NCI-H748 treated with DMSO at 0.1 percent for 48 hours (cell line): Measurements from ENCODE around the gene NXPH1.
"Not testable (repeated sequence)": the region's sequence is repeated elsewhere in the genome, so short reads cannot be mapped to it uniquely, and the experiment has no call there.

ENCODE experiments used
- DNase-seq: peaks from one replicate; lab custom pipeline; 2025; lab: John Stamatoyannopoulos, UW

Gene NXPH1

GRCh38 chr7:8719102-8719501, 285.7 kb downstream of the NXPH1 start:
- DNase-seq = no peak

- DNase-seq = peak; percentile 74
Observed at GRCh38 chr7:8724080-8724718, 290.8 kb downstream of the NXPH1 start.

DNA sequence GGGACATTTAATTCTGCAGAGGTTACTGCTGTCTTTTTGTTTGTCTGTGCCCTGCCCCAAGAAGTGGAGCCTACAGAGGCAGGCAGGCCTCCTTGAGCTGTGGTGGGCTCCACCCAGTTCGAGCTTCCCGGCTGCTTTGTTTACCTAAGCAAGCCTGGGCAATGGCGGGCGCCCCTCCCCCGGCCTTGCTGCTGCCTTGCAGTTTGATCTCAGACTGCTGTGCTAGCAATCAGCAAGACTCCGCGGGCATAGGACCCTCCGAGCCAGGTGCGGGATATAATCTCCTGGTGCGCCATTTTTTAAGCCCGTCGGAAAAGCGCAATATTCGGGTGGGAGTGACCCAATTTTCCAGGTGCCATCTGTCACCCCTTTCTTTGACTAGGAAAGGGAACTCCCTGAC, 298.3 kb downstream of the NXPH1 start:
- DNase-seq = not testable (repeated sequence)

DNA sequence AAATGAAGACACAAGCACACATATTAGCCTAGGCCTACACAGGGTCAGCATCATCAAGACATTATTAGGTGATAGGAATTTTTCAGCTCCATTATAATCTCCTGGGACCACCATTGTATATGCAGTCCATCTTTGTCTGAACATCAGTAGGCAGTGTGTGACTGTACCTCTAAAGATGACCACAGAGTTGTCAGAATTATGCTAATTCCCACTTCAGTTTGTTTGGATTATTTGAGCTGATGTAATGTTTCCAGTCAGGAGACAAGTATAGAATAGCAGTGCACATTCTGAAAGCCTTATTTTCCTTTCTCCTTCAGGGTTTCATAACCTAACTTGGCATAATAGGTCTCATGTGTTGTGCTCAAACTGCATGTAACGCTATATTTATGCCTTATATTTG, 306.4 kb downstream of the NXPH1 start:
- DNase-seq = no peak

DNA sequence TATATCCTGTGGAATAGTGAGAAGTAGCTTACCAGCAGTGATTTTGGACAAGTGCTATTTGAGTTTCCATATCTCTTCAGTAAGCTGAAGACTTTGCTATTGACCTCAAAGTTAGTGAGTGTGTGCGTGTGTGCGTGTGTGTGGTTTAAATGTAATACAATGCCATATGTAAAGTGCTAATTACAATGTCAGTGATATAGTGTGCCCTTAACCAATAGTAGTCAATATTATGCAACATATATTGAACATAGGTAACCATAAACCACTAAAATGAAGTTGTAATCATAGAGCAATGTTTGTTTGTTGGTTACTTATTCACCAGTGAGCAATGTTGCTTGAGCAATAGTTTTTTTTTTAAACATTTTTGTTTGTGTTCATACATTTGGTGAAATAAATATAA, 309.4 kb downstream of the NXPH1 start:
- no peak for DNase-seq

GRCh38 chr7:8747338-8747737, 313.9 kb downstream of the NXPH1 start:
- DNase-seq = no peak

DNA sequence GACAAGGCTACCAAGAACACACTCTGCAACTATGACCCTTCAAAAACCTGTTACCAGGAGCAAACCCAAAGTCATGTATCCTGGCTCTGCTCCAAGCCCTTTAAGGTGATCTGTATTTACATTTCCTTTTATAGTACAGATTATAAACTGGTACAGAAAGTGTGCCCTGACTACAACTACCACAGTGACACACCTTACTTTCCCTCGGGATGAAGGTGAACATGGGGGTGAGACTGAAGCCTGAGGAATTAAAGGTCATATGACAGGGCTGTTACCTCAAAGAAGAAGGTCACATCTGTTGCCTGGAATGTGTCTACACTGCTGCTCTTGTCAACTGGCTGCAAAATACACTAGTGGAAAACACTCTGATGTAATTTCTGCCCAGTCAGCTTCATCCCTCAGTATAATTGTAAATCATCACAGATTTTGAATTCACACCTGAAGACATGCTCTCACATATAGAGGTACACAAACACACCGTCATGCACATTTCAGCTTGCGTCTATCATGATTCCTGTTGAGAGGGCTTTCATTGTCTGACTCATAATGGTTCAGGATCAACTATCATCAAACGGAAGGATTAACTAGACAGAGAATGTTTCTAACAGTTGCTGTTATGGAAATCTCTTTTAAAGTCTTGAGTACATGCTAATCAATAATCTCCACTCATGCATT, 318.3 kb downstream of the NXPH1 start:
- peak; percentile 22 for DNase-seq

- no peak for DNase-seq
Observed at GRCh38 chr7:8753355-8753754, 319.9 kb downstream of the NXPH1 start.

DNA sequence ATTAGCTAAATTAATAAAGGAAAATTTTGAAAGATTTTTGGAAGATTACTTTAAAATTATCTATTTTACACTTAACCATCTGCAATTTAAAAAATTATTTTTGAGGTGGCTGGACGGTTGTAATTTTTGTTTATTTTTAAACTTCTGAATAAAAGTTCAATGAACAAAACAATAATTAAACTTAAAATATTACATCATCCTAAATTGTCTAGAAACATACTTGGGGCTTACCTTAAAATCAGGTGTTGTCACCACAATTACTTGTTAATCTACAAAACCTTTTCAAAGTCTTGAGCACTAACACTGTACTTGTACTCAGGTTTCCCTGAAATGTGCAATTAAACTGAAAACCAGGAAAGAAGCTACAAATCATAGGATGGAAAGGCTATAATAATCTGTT, 328.3 kb downstream of the NXPH1 start:
- no peak for DNase-seq

DNA sequence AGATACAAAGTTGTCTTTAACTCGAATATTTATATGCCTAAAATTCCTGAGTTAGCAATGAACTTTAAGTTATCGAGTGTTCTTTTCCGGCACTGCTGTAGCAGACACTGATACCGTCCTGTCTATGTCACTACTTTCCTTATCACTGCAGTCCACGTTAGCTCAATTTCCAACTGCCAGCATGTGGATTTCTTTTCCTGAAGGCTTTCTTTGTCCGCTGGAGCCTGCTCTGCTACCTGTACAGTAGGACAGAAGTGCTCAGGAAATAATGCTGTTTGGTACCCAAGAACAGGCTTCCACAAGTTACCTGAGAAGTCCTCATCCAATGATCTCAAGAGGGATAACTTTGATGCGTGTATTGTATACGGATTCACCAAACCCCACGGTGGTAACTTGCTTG, 329.4 kb downstream of the NXPH1 start:
- no peak for DNase-seq

DNA sequence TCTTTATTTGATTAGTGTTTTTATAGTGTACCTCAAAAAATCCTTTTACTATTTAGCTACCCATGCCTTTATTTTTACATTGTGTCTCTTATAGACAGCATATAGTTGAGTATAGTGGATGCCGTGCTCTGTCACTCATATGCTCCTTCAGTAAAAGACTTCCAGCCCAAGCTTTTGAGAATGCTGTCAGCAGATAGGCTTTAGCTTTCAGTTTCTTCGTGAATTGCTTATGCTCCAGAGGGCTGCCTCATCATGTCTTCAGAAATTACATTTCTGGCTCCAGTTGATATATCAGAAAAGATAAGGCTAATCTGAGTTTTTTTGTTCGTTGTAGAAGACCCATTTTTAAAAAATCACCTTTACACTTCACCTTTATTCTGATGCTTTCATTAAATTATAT, 332.0 kb downstream of the NXPH1 start:
- DNase-seq = no peak

DNA sequence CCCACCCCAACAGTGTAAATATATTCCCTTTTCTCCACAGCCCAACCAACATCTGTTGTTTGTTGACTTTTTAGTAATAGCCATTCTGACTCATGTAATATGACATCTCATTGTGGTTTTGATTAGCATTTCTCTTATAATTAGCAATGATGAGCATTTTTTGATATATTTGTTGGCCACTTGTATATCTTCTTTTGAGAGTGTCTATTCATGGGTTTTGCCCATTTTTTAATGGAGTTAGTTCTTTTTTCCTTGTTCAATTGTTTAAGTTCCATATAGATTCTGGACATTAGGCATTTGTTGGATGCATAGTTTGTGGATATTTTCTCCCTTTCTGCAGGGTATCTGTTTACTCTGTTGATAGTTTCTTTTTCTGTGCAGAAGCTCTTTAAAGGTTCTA, 340.1 kb downstream of the NXPH1 start:
- no peak for DNase-seq

DNA sequence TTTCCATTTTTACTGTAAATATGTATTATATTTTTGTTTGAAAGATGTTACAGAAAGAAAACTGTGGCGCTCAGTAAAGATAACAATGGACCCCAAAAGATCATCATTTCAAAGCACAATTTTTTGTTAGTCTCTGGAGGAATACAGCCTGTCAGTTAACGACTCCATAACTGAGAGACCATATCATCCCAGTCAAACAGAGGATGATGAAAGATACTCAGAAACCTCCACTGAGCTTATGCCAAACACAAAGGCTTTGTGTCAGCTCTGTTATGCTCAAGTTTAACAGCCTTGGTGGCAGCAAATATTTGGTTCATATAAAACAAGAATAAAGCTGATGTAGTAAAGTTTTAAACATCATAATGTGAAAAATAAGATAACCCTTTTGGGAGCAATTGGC, 345.1 kb downstream of the NXPH1 start:
- DNase-seq = no peak

- no peak for DNase-seq
Observed at GRCh38 chr7:8781166-8781565, 347.8 kb downstream of the NXPH1 start.

GRCh38 chr7:8783229-8783628, 349.8 kb downstream of the NXPH1 start:
- no peak for DNase-seq

DNA sequence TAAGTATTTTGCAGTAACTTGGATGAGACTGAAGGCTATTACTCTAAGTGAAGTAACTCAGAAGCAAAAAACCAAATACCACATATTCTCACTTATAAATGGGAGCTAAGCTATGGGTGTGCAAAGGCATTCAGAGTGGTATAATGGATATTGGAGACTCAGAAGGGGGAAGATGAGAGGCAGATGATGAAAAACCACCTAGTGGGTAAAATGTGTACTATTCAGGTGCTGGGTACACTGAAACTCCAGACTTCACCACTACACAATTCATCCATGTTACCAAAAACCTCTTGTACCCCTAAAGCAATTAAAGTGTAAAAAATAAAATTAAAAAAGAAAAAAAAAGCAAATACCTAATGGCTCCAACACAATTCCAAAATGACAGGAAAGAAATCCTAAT, 351.7 kb downstream of the NXPH1 start:
- DNase-seq = no peak

DNA sequence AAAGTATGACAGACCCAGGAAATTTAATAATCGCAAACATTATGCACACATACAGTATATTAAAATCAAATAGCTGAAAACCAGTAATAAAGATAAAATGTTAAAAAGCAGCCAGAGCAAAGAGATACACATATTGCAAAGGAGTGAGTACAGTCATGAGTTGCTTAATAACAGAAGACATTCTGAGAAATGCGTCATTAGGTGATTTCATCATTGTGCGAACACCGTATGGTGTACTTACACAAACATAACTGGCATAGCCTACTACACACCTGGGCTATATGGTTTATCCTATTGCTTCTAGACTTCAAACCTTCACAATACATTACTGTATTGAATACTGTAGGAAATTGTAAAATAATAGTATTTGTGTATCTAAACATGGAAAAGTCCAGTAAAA, 367.6 kb downstream of the NXPH1 start:
- DNase-seq = no peak
